ENCODE data around the gene SHISAL2B. TPM values are rescaled to one million over a fixed set of nuclear protein-coding genes. Genes with fewer than 3 reads are reported as not detected.

Gene SHISAL2B
- not detected for total RNA-seq

GRCh38 chr5:64690417-64691151 lies at the start of gene SHISAL2B:
SHISAL2B (plus strand) TSS chr5:64690503; CDS start chr5:64690624, 121 bp downstream.
- Histone ChIP-seq H3K27me3 (peaks cover 0 to 34% of the 10 kb centered on the region in 2 donors), H3K27ac (no peak within 1 kb of the TSS), H3K36me3 (no peaks in the 10 kb centered on the region), H3K9me3 (no peaks in the 10 kb centered on the region), H3K4me3 (peak within 1 kb of the TSS in 1 of 4 donors; percentile 27), H3K4me1 (peaks cover 0 to 14% (median 7%) of the 10 kb centered on the region in 4 donors)
- 1 to 2% methylated on average over 40 to 53 of the region's 71 CpGs for WGBS, 2 donors
- TF ChIP-seq EP300 (IDR thresholded peaks at IDR 0.05) (no peak), POLR2A (IDR thresholded peaks at IDR 0.05) (no peak), CTCF (IDR thresholded peaks at IDR 0.05) (no peak)
- no peak for DNase-seq (ENCODE audit: low spot score in 2 of 2)

- no peak for TF ChIP-seq EP300 (IDR thresholded peaks at IDR 0.05)
- TF ChIP-seq POLR2A (IDR thresholded peaks at IDR 0.05): no peak
- no peak for TF ChIP-seq CTCF (IDR thresholded peaks at IDR 0.05)
- no peak overlapping the region for H3K27ac ChIP-seq
Observed at GRCh38 chr5:64644831-64645230, 45.5 kb upstream of the SHISAL2B start.

GRCh38 chr5:64646169-64646568 lies 44.1 kb upstream of the SHISAL2B start:
- H3K27me3 ChIP-seq: no peaks in the 10 kb centered on the region
- TF ChIP-seq POLR2A (IDR thresholded peaks at IDR 0.05) (no peak), CTCF (IDR thresholded peaks at IDR 0.05) (no peak), EP300 (IDR thresholded peaks at IDR 0.05) (no peak)
- WGBS, 2 donors: 65 to 67% methylated on average over 3 of the region's 3 CpGs
- H3K27ac ChIP-seq: no peak overlapping the region
- H3K4me1 ChIP-seq: no peaks in the 10 kb centered on the region
- no peak overlapping the region for H3K4me3 ChIP-seq
- H3K36me3 ChIP-seq: no peaks in the 10 kb centered on the region
- DNase-seq (ENCODE audit: low spot score in 2 of 2): no peak
- H3K9me3 ChIP-seq: no peaks in the 10 kb centered on the region

More at GRCh38 chr5:64644831-64645230, 45.5 kb upstream of the SHISAL2B start:
- Histone ChIP-seq H3K36me3 (no peaks in the 10 kb centered on the region), H3K27me3 (no peaks in the 10 kb centered on the region), H3K4me3 (no peak overlapping the region), H3K9me3 (no peaks in the 10 kb centered on the region), H3K4me1 (no peaks in the 10 kb centered on the region)
- DNase-seq (ENCODE audit: low spot score in 2 of 2): no peak

GRCh38 chr5:64649512-64649911 lies 40.8 kb upstream of the SHISAL2B start:
- 56% methylated on average over 2 of the region's 2 CpGs for WGBS, 2 donors
- Histone ChIP-seq H3K9me3 (no peaks in the 10 kb centered on the region), H3K27ac (no peak overlapping the region)

More at GRCh38 chr5:64649512-64649911, 40.8 kb upstream of the SHISAL2B start:
- Histone ChIP-seq H3K4me1 (no peaks in the 10 kb centered on the region), H3K4me3 (no peak overlapping the region), H3K27me3 (no peaks in the 10 kb centered on the region), H3K36me3 (no peaks in the 10 kb centered on the region)
- no peak for TF ChIP-seq POLR2A (IDR thresholded peaks at IDR 0.05)
- TF ChIP-seq EP300 (IDR thresholded peaks at IDR 0.05): no peak
- TF ChIP-seq CTCF (IDR thresholded peaks at IDR 0.05): no peak
- no peak for DNase-seq (ENCODE audit: low spot score in 2 of 2)
